Measurements from ENCODE around the gene PROC. TPM values are rescaled to one million over a fixed set of nuclear protein-coding genes. Genes with fewer than 3 reads are reported as not detected.

PROC gene
- total RNA-seq, 1 donor from 2014 or later, result not detected

- Mint-ChIP-seq H3K4me1 (peaks cover 12% of the 10 kb centered on the region), H3K36me3 (ENCODE audit: low read depth) (no peaks in the 10 kb centered on the region), H3K9me3 (no peaks in the 10 kb centered on the region), H3K27me3 (ENCODE audit: low read depth) (peaks cover 53% of the 10 kb centered on the region), H3K4me3 (no peak overlapping the region), H3K27ac (ENCODE audit: unreplicated experiment) (no peak overlapping the region)
- TF ChIP-seq CTCF (conservative IDR thresholded peaks at IDR 0.05), result no peak
- no peak for DNase-seq (ENCODE audit: low read depth, low spot score)
These were observed 1.7 kb upstream of the PROC start for GRCh38 chr2:127416506-127417001.

- H3K27ac Mint-ChIP-seq (ENCODE audit: unreplicated experiment), result no peak overlapping the region
- peaks cover 12% of the 10 kb centered on the region for H3K4me1 Mint-ChIP-seq
- no peaks in the 10 kb centered on the region for H3K9me3 Mint-ChIP-seq
- TF ChIP-seq CTCF (conservative IDR thresholded peaks at IDR 0.05), result no peak
- peak overlapping the region; percentile 17 for H3K4me3 Mint-ChIP-seq
- DNase-seq (ENCODE audit: low read depth, low spot score), result no peak
- H3K27me3 Mint-ChIP-seq (ENCODE audit: low read depth), result peaks cover 62% of the 10 kb centered on the region
- H3K36me3 Mint-ChIP-seq (ENCODE audit: low read depth), result no peaks in the 10 kb centered on the region
These were observed 821 bp upstream of the PROC start for GRCh38 chr2:127417406-127417805.

- no peaks in the 10 kb centered on the region for H3K36me3 Mint-ChIP-seq (ENCODE audit: low read depth)
- peaks cover 76% of the 10 kb centered on the region for H3K27me3 Mint-ChIP-seq (ENCODE audit: low read depth)
- H3K27ac Mint-ChIP-seq (ENCODE audit: unreplicated experiment), result no peak overlapping the region
- no peak overlapping the region for H3K4me3 Mint-ChIP-seq
- TF ChIP-seq CTCF (conservative IDR thresholded peaks at IDR 0.05), result no peak
- H3K4me1 Mint-ChIP-seq, result peaks cover 18% of the 10 kb centered on the region
- no peaks in the 10 kb centered on the region for H3K9me3 Mint-ChIP-seq
- DNase-seq (ENCODE audit: low read depth, low spot score), result no peak
These were observed 844 bp downstream of the PROC start for GRCh38 chr2:127419112-127419430.

- Mint-ChIP-seq H3K27me3 (ENCODE audit: low read depth) (peaks cover 79% of the 10 kb centered on the region), H3K27ac (ENCODE audit: unreplicated experiment) (no peak overlapping the region), H3K9me3 (no peaks in the 10 kb centered on the region), H3K4me1 (peaks cover 19% of the 10 kb centered on the region), H3K4me3 (no peak overlapping the region), H3K36me3 (ENCODE audit: low read depth) (no peaks in the 10 kb centered on the region)
- no peak for DNase-seq (ENCODE audit: low read depth, low spot score)
- no peak for TF ChIP-seq CTCF (conservative IDR thresholded peaks at IDR 0.05)
These were observed 1.3 kb downstream of the PROC start for GRCh38 chr2:127419448-127420038.

- Mint-ChIP-seq H3K27me3 (ENCODE audit: low read depth) (peaks cover 82% of the 10 kb centered on the region), H3K4me1 (peaks cover 22% of the 10 kb centered on the region), H3K4me3 (no peak overlapping the region), H3K9me3 (no peaks in the 10 kb centered on the region), H3K27ac (ENCODE audit: unreplicated experiment) (no peak overlapping the region), H3K36me3 (ENCODE audit: low read depth) (no peaks in the 10 kb centered on the region)
- DNase-seq (ENCODE audit: low read depth, low spot score), result no peak
- TF ChIP-seq CTCF (conservative IDR thresholded peaks at IDR 0.05), result no peak
These were observed 2.0 kb downstream of the PROC start for GRCh38 chr2:127420039-127420864.
